Tibial nerve (tissue), 4 donors: ENCODE results near the gene PECR.

Experiments used
- CTCF ChIP-seq, 5 experiments: fragments of 200-600 bp in 3 of 5; fragments of 450-650 bp in 2 of 5; sonication (generic) in 3 of 5; IDR thresholded peaks; one replicate each; pipeline ENCODE4 v1.5.1; 2016 to 2019; ENCODE audit warnings: antibody characterized with exemption in 5 of 5, mild to moderate bottlenecking in 3 of 5, moderate library complexity in 2 of 5
- EP300 ChIP-seq, 2 donors: sonication (generic); formaldehyde crosslinking; IDR thresholded peaks; one replicate each; pipeline ENCODE4 v1.6.1; 2017; ENCODE audit warnings: antibody characterized with exemption in 2 of 2, mild to moderate bottlenecking in 1 of 2
- POLR2A ChIP-seq, 2 donors: fragments of 450-650 bp; IDR thresholded peaks; one replicate each; pipeline ENCODE4 v1.6.1; 2017; ENCODE audit warnings: antibody characterized with exemption in 2 of 2, mild to moderate bottlenecking in 2 of 2, moderate library complexity in 2 of 2

DNA sequence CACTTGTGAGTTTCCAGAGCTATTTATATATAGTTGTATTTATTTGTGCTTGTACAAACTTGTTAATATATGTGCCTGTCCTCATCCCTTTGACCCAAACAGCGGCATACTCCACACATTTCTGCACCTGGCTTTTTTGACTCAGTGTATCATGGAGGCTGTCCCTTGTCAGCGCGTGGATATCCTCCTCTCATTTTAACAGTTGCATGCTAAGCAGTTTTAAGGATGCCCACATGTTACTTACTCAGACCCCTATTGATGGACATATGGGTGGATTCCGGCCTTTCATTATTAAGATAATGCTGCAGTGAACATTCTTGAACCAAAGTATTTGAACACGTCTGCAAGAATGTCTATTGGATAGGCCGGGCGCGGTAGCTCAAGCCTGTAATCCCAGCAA, 67.6 kb downstream of the PECR start:
- no peak for TF ChIP-seq CTCF (IDR thresholded peaks at IDR 0.05)
- no peak for TF ChIP-seq EP300 (IDR thresholded peaks at IDR 0.05)
- TF ChIP-seq POLR2A (IDR thresholded peaks at IDR 0.05) = no peak
